HCT116 (cell line): Measurements from ENCODE around the gene PWWP2B. TPM values are rescaled to one million over a fixed set of nuclear protein-coding genes. Genes with fewer than 3 reads are reported as not detected.

ENCODE experiments used
- ATAC-seq: fragments of 200-7000 bp; cut with Tn5 transposase; 2 replicates; pipeline ENCODE4 v1.9.1; 2020; ENCODE audit warnings: mild to moderate bottlenecking, moderate library complexity
- BruUV-seq: library from RNA; stranded (reverse); fragments of 400-500 nt; replicated peaks from 2 replicates; lab custom pipeline; 2021; lab: Mats Ljungman, UMichigan
- CTCF ChIA-PET: fragments of 300-600 bp; sonication (Branson Sonifier 250); formaldehyde crosslinking; loops from one replicate; lab custom pipeline; 2021; ENCODE audit warnings: antibody characterized with exemption; lab: Charles Lee
- POLR2A ChIA-PET: fragments of 300-600, 350-600 bp; sonication (Branson Sonifier 250); formaldehyde crosslinking; loops from one replicate; lab custom pipeline; 2021; ENCODE audit warnings: antibody characterized with exemption; lab: Charles Lee
- RAD21 ChIA-PET, 2 experiments: fragments of 300-600 bp; sonication (Branson Sonifier 250); formaldehyde crosslinking; loops; one replicate each; lab custom pipeline; 2023; ENCODE audit warnings: low total read pairs in 2 of 2; ENCODE audit not compliant: uncharacterized antibody in 2 of 2, unreplicated experiment in 2 of 2, low non-redundant PET in 1 of 2; lab: Charles Lee
- DNase-seq: peaks from one replicate; pipeline ENCODE4 v3.0.0-alpha.2; 2010; ENCODE audit warnings: low read depth, low spot score
- H2AFZ ChIP-seq: fragments of 200-600 bp; shearing (Covaris generic), sonication (generic); 2 replicates; pipeline ENCODE4 v1.6.1; 2017; ENCODE audit warnings: low read depth, mixed run types, mixed read lengths, antibody characterized with exemption, low read length; ENCODE audit not compliant: poor library complexity, severe bottlenecking
- H3K27ac ChIP-seq: 2 replicates; pipeline ENCODE4 v1.5.1; 2012; ENCODE audit warnings: low read depth, low read length
- H3K27me3 ChIP-seq: fragments of 200-600 bp; sonication (generic); 2 replicates; pipeline ENCODE4 v1.6.1; 2016; ENCODE audit warnings: mixed run types, low read length, mixed read lengths; ENCODE audit not compliant: insufficient read depth
- H3K36me3 ChIP-seq, 2 experiments: fragments of 200-500 bp in 1 of 2; fragments of 200-600 bp in 1 of 2; sonication (Bioruptor generic) in 1 of 2; sonication (generic) in 1 of 2; 2 replicates each; pipeline versions ENCODE4 v1.5.1 to v1.6.1; 2014 to 2016; ENCODE audit warnings: low read length in 2 of 2, inconsistent platforms in 1 of 2, mixed read lengths in 1 of 2, mixed run types in 1 of 2; ENCODE audit not compliant: insufficient read depth in 2 of 2, control insufficient read depth in 1 of 2
- H3K4me1 ChIP-seq, 2 experiments: fragments of 200-600 bp in 1 of 2; sonication (generic) in 1 of 2; 2 replicates each; pipeline versions ENCODE4 v1.5.1 to v1.6.1; 2012 to 2017; ENCODE audit warnings: low read length in 2 of 2, inconsistent platforms in 1 of 2, mild to moderate bottlenecking in 1 of 2, mixed read lengths in 1 of 2, mixed run types in 1 of 2, moderate library complexity in 1 of 2; ENCODE audit not compliant: insufficient read depth in 2 of 2, control insufficient read depth in 1 of 2
- H3K4me2 ChIP-seq: fragments of 200-600 bp; sonication (generic); 2 replicates; pipeline ENCODE4 v1.6.1; 2017; ENCODE audit warnings: mixed run types, low read length, mixed read lengths
- H3K4me3 ChIP-seq, 2 experiments: fragments of 200-600 bp in 1 of 2; sonication (generic) in 1 of 2; replicated peaks in 1 of 2; 2 replicates each; pipeline ENCODE4 v1.5.1; 2011 to 2016; ENCODE audit warnings: low read length in 2 of 2, control low read depth in 1 of 2, low read depth in 1 of 2, mild to moderate bottlenecking in 1 of 2, mixed read lengths in 1 of 2, mixed run types in 1 of 2
- H3K79me2 ChIP-seq: fragments of 200-600 bp; sonication (generic); 2 replicates; pipeline ENCODE4 v1.6.1; 2017; ENCODE audit warnings: mild to moderate bottlenecking, mixed run types, low read length, moderate library complexity, mixed read lengths; ENCODE audit not compliant: insufficient read depth
- H3K9ac ChIP-seq: fragments of 200-600 bp; sonication (generic); 2 replicates; pipeline ENCODE4 v1.6.1; 2016; ENCODE audit warnings: low read length, mixed read lengths
- H3K9me2 ChIP-seq: fragments of 200-600 bp; sonication (generic), shearing (Covaris generic); 2 replicates; pipeline ENCODE4 v1.6.1; 2017; ENCODE audit warnings: mixed run types, mild to moderate bottlenecking, moderate library complexity; ENCODE audit not compliant: insufficient read depth
- H3K9me3 ChIP-seq, 2 experiments: fragments of 200-500 bp in 1 of 2; fragments of 200-600 bp in 1 of 2; sonication (Bioruptor generic) in 1 of 2; sonication (generic) in 1 of 2; 2 replicates each; pipeline ENCODE4 v1.6.1; 2014 to 2017; ENCODE audit warnings: low read length in 2 of 2, mixed read lengths in 2 of 2, inconsistent platforms in 1 of 2, low read depth in 1 of 2, mild to moderate bottlenecking in 1 of 2, mixed run types in 1 of 2, moderate library complexity in 1 of 2; ENCODE audit not compliant: control insufficient read depth in 1 of 2, insufficient read depth in 1 of 2
- H4K20me1 ChIP-seq: fragments of 200-600 bp; sonication (generic), shearing (Covaris generic); 2 replicates; pipeline ENCODE4 v1.6.1; 2017; ENCODE audit warnings: mixed run types, mild to moderate bottlenecking, moderate library complexity; ENCODE audit not compliant: insufficient read depth
- CEBPB ChIP-seq: IDR thresholded peaks from 2 replicates; pipeline ENCODE4 v1.6.1; 2012; ENCODE audit warnings: low read depth
- JUND ChIP-seq: IDR thresholded peaks from 2 replicates; pipeline ENCODE4 v1.6.1; 2012
- RAD21 ChIP-seq: IDR thresholded peaks from 2 replicates; pipeline ENCODE4 v1.6.1; 2012; ENCODE audit warnings: low read depth, mild to moderate bottlenecking
- SP1 ChIP-seq: IDR thresholded peaks from 2 replicates; pipeline ENCODE4 v1.6.1; 2012; ENCODE audit warnings: low read depth
- TCF7L2 ChIP-seq: IDR thresholded peaks from 2 replicates; pipeline ENCODE4 v1.7.0; 2011; ENCODE audit warnings: borderline replicate concordance, inconsistent platforms; ENCODE audit not compliant: insufficient read depth, insufficient read length; ENCODE audit errors: extremely low read depth
- YY1 ChIP-seq: IDR thresholded peaks from 2 replicates; pipeline ENCODE4 v1.6.1; 2011; ENCODE audit warnings: low read length, low read depth, moderate library complexity, mild to moderate bottlenecking; ENCODE audit not compliant: insufficient replicate concordance; ENCODE audit errors: extremely low read depth
- ZFX ChIP-seq: fragments of 450-650 bp; IDR thresholded peaks from 2 replicates; pipeline ENCODE4 v1.6.1; 2017
- intact Hi-C: fragments of 100-400 bp; cut with micrococcal nuclease; formaldehyde crosslinking; loops from 2 replicates; pipeline ENCODE4 v1.10.0; 2022
- total RNA-seq: library from RNA; stranded (reverse); gene quantifications from one replicate; pipeline ENCODE4 v1.2.1, GENCODE V29; 2021; ENCODE audit not compliant: unreplicated experiment

Gene PWWP2B
- total RNA-seq, 1 experiment from 2014 or later: 13.9 TPM

GRCh38 chr10:132464256-132465192 is 67.5 kb downstream of the PWWP2B start:
- TF ChIP-seq ZFX (no peak), JUND (no peak), TCF7L2 (no peak), CEBPB (no peak), SP1 (no peak), YY1 (no peak)
- H2AFZ ChIP-seq: no peak overlapping the region
- intact Hi-C loops: no loop called here
- no peaks in the 10 kb centered on the region for H3K36me3 ChIP-seq
- H3K4me1 ChIP-seq: peaks cover 0 to 8% of the 10 kb centered on the region in 2 experiments; a peak in 1 of 4 replicates
- no peaks in the 10 kb centered on the region for H3K79me2 ChIP-seq
- no peaks in the 10 kb centered on the region for H4K20me1 ChIP-seq
- no peak for DNase-seq
- BruUV-seq: no TSS peak
- no peaks in the 10 kb centered on the region for H3K9me3 ChIP-seq
- H3K9me2 ChIP-seq: no peaks in the 10 kb centered on the region
- ChIA-PET CTCF (no interaction called here), POLR2A (no interaction called here), RAD21 (no interaction called here)
- H3K4me3 ChIP-seq: no peak overlapping the region
- no peak overlapping the region for H3K4me2 ChIP-seq
- no peak overlapping the region for H3K9ac ChIP-seq
- no peak for ATAC-seq
- no peaks in the 10 kb centered on the region for H3K27me3 ChIP-seq
- no peak overlapping the region for H3K27ac ChIP-seq

- no peak overlapping the region for H3K9ac ChIP-seq
- ChIA-PET RAD21 (no interaction called here), CTCF (no interaction called here), POLR2A (no interaction called here)
- DNase-seq (no peak), ATAC-seq (no peak)
- no TSS peak for BruUV-seq
- no peaks in the 10 kb centered on the region for H3K36me3 ChIP-seq
- H4K20me1 ChIP-seq: no peaks in the 10 kb centered on the region
- H3K27me3 ChIP-seq: no peaks in the 10 kb centered on the region
- no peak overlapping the region for H2AFZ ChIP-seq
- no peak for TF ChIP-seq RAD21
- no peak overlapping the region for H3K27ac ChIP-seq
- H3K4me2 ChIP-seq: no peak overlapping the region
- no peaks in the 10 kb centered on the region for H3K79me2 ChIP-seq
- no peaks in the 10 kb centered on the region for H3K9me3 ChIP-seq
- peaks cover 0 to 8% of the 10 kb centered on the region in 2 experiments; a peak in 1 of 4 replicates for H3K4me1 ChIP-seq
- intact Hi-C loops: no loop called here
- no peaks in the 10 kb centered on the region for H3K9me2 ChIP-seq
- no peak overlapping the region for H3K4me3 ChIP-seq
Measured at GRCh38 chr10:132465193-132465888, 68.3 kb downstream of the PWWP2B start.
